IPS DF 6.9 (cell line): ENCODE measurements around the gene SMAD7.

Experiments
- DNase-seq: peaks from one replicate; pipeline ENCODE4 v3.0.0-alpha.2; 2013; ENCODE audit warnings: low read depth, low spot score
- H3K27ac ChIP-seq: one replicate; pipeline ENCODE4 v1.5.1; 2013; ENCODE audit warnings: low read length, control low read depth
- H3K27me3 ChIP-seq: 2 replicates; pipeline ENCODE4 v1.6.1; 2013; ENCODE audit warnings: mild to moderate bottlenecking, low read length; ENCODE audit not compliant: control insufficient read depth, insufficient read depth
- H3K36me3 ChIP-seq: 2 replicates; pipeline ENCODE4 v1.6.1; 2013; ENCODE audit warnings: low read length; ENCODE audit not compliant: control insufficient read depth, insufficient read depth
- H3K4me1 ChIP-seq: 2 replicates; pipeline ENCODE4 v1.6.1; 2013; ENCODE audit warnings: low read length; ENCODE audit not compliant: control insufficient read depth, insufficient read depth
- H3K4me3 ChIP-seq: 2 replicates; pipeline ENCODE4 v1.5.1; 2013; ENCODE audit warnings: mild to moderate bottlenecking, low read length
- H3K9me3 ChIP-seq: 2 replicates; pipeline ENCODE4 v1.6.1; 2013; ENCODE audit warnings: low read length, inconsistent platforms; ENCODE audit not compliant: control insufficient read depth, insufficient read depth
- WGBS: extraction: QIAGEN DNeasy Blood & Tissue Kit; methylation state at CpG from one replicate; pipeline ENCODE4 v1.1.7; 2013; ENCODE audit warnings: mixed read lengths, missing lambda C conversion rate; ENCODE audit not compliant: insufficient read length, insufficient coverage; 5-methylcytosine and 5-hydroxymethylcytosine counted together

Gene SMAD7

DNA sequence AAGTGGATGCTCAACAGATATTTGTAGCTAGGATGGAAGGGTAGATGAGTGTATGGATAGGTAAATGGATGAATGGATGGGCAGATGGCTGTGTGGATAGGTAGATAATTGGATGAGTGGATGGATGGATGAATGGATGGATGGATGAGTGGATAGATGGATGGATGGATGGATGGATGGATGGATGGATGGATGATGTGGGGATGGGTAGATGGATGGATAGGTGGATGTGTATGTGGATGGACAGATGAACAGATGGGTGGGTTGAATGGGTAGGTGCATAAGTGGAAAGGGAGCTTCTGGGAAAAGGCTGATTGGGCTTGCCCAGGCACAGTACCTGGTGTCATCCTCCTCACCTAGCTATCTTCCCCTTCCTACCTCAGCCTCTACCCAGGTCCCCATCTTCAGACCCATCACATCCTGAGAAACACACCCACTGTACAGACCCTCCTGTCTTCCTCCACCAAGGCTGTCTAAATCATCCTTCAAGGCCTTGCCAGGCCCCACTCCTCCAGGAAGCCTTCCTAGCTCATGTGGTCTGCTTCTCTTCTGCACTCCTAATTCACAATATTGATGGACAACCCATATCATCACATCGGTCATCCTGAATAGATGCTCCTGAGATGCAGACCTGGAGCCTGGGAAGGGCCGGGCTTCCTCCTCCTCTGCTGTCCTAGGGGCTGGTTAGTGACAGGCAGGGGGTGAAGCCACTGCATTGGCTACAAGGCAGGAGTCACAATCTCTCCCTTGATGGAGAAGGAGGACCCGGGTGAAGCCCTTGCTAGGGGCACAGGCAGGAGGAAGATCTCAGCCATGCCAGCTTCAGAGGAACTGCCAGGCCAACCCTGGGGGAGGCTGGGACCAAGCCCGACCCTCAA, 49.4 kb downstream of the SMAD7 start:
- WGBS: no CpG with 5 or more reads among the region's 4 CpGs
- H3K9me3 ChIP-seq: no peaks in the 10 kb centered on the region
- H3K27ac ChIP-seq: no peak overlapping the region
- no peaks in the 10 kb centered on the region for H3K36me3 ChIP-seq
- H3K4me1 ChIP-seq: no peaks in the 10 kb centered on the region
- DNase-seq: no peak
- H3K4me3 ChIP-seq: no peak overlapping the region
- H3K27me3 ChIP-seq: no peaks in the 10 kb centered on the region

DNA sequence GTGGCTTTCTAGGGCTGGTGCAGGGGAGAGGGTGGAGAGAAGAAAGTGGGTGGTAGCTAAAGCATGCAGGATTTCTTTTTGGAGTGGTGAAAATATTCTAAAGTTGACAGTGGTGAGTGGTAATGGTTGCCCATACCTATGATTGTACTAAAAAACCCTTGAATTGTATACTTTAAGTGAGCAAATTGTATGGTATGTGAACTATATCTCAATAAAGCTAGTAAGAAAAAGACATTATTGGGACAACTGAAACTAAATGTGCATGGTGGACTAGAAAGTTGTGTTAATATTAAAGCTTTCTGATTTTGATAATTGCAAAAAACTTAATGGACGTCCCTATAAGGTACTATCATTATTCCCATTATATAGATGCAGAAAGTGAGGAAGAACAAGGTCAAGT, 50.3 kb downstream of the SMAD7 start:
- Histone ChIP-seq H3K27ac (no peak overlapping the region), H3K9me3 (no peaks in the 10 kb centered on the region), H3K27me3 (no peaks in the 10 kb centered on the region), H3K36me3 (no peaks in the 10 kb centered on the region), H3K4me1 (no peaks in the 10 kb centered on the region), H3K4me3 (no peak overlapping the region)
- DNase-seq: no peak
- no CpG with 5 or more reads among the region's 1 CpG for WGBS

DNA sequence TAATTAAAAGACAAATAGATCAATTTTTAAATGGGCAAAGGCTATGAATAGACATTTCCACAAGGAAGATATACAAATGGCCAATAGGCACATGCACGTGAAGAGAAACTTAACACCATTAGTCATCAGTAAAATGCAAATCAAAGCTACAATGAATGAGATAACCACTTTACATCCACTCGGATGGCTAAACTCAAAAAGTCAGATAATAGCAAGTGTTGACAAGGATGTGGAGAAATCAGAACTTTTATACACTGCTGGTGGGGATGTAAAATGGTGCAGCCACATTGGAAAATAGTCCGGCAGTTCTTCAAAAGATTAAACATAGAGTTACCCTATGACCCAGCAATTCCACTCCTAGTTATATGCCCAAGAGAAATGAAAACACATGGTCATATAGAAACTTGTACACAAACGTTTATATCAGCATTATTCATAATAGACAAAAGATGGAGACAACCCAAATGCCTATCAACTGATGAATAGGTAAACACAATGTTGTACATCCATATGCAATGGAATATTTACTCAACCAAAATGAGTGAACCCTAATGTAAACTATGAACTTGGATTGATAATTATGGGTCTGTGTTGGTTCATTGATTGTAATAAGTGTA, 51.1 kb downstream of the SMAD7 start:
- no peaks in the 10 kb centered on the region for H3K4me1 ChIP-seq

DNA sequence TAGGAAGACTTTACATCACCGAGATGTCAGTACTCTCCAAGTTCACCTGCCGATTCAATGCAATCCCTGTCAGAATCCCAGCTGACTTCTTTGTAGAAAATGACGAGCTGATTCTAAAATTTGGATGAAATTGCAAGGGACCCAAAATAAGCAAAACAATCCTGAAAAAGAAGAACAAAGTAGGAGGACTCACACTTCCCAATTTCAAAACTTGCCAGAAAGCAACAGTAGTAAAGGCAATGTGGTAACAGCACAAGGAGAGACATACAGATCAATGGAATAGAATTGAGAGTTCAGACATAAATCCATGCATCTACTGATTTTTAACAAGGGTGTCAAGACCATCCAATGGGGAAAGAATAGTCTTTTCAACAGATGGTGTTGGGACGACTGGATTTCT, 52.2 kb downstream of the SMAD7 start:
- Histone ChIP-seq H3K27ac (no peak overlapping the region), H3K4me3 (no peak overlapping the region), H3K36me3 (no peaks in the 10 kb centered on the region), H3K27me3 (no peaks in the 10 kb centered on the region), H3K4me1 (no peaks in the 10 kb centered on the region), H3K9me3 (no peaks in the 10 kb centered on the region)
- WGBS: no CpG with 5 or more reads among the region's 4 CpGs
- DNase-seq: no peak

More for the DNA sequence above, 51.1 kb downstream of the SMAD7 start:
- WGBS: no CpG with 5 or more reads among the region's 4 CpGs
- Histone ChIP-seq H3K4me3 (no peak overlapping the region), H3K27me3 (no peaks in the 10 kb centered on the region), H3K9me3 (no peaks in the 10 kb centered on the region), H3K27ac (no peak overlapping the region), H3K36me3 (no peaks in the 10 kb centered on the region)
- DNase-seq: no peak

DNA sequence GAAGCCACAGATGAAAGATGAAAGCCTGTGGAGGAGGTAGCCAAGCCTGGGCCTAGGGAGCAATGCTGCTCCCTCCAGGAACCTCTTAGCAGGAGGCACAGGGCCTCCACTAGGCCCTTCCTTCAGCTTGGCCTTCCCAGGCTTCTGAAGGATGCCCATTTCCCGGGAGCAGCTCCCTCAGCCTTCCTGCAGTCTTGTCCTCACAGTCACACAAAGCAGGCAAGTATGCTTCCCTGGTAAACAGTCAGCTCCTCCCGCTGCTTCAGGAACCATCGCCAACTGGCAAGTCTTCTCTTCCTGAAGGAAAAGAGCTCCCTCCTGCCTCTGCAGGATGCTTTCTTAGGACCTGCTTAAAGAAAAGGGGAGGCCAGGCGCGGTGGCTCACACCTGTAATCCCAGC, 53.2 kb downstream of the SMAD7 start:
- no CpG with 5 or more reads among the region's 5 CpGs for WGBS
- Histone ChIP-seq H3K4me1 (no peaks in the 10 kb centered on the region), H3K36me3 (no peaks in the 10 kb centered on the region), H3K4me3 (no peak overlapping the region), H3K27me3 (no peaks in the 10 kb centered on the region), H3K9me3 (no peaks in the 10 kb centered on the region), H3K27ac (no peak overlapping the region)
- DNase-seq: no peak

DNA sequence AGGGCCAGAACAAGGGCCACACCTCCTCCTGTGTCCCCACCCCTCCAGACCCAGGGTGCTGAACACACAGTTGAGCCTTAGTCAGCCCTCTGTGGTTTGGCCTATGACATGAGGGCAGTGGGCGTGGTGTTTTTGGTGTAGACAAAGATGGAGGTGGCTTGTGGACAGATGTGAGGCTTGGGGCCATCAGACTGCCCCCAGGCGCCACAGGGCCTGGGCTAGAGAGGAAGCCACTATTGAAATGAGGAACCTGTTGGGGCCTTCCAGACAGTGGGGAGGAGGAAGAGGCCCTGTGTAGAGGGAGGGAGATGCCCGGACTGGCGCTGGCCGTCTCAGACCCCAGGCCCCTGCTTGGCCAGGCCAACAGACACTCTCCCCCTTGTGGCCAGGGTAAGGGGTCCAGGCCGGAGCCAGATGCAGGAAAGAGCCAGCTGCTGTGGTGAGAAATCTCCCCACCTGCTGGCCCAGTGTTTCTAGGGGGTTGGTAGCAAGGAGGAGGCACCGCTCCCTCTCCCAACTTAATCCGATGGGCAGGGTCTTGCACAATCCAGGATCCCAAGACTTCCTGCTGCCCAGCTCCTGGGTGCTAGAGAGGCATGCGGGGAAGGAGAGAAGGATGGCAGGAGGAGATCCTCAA, 53.8 kb downstream of the SMAD7 start:
- WGBS: no CpG with 5 or more reads among the region's 9 CpGs

GRCh38 chr18:48896326-48896874, 54.4 kb downstream of the SMAD7 start:
- H3K4me1 ChIP-seq: no peaks in the 10 kb centered on the region
- no peak overlapping the region for H3K4me3 ChIP-seq
- DNase-seq: no peak
- H3K36me3 ChIP-seq: no peaks in the 10 kb centered on the region
- WGBS: no CpG with 5 or more reads among the region's 8 CpGs
- H3K9me3 ChIP-seq: no peaks in the 10 kb centered on the region
- H3K27ac ChIP-seq: no peak overlapping the region
- H3K27me3 ChIP-seq: no peaks in the 10 kb centered on the region

More for the DNA sequence above, 53.8 kb downstream of the SMAD7 start:
- no peaks in the 10 kb centered on the region for H3K27me3 ChIP-seq
- no peaks in the 10 kb centered on the region for H3K4me1 ChIP-seq
- H3K36me3 ChIP-seq: no peaks in the 10 kb centered on the region
- H3K4me3 ChIP-seq: no peak overlapping the region
- H3K9me3 ChIP-seq: no peaks in the 10 kb centered on the region
- DNase-seq: no peak
- H3K27ac ChIP-seq: no peak overlapping the region

GRCh38 chr18:48894799-48895346, 55.9 kb downstream of the SMAD7 start:
- H3K36me3 ChIP-seq: no peaks in the 10 kb centered on the region
- H3K27ac ChIP-seq: no peak overlapping the region
- no peaks in the 10 kb centered on the region for H3K27me3 ChIP-seq
- DNase-seq: no peak
- no peak overlapping the region for H3K4me3 ChIP-seq
- H3K9me3 ChIP-seq: no peaks in the 10 kb centered on the region
- no CpG with 5 or more reads among the region's 5 CpGs for WGBS
- no peaks in the 10 kb centered on the region for H3K4me1 ChIP-seq

GRCh38 chr18:48893608-48894600, 56.9 kb downstream of the SMAD7 start:
- H3K4me3 ChIP-seq: no peak overlapping the region
- DNase-seq: no peak
- no peak overlapping the region for H3K27ac ChIP-seq
- H3K27me3 ChIP-seq: no peaks in the 10 kb centered on the region
- H3K9me3 ChIP-seq: no peaks in the 10 kb centered on the region
- peaks cover 4% of the 10 kb centered on the region; the same call in 1 of the 2 replicates for H3K4me1 ChIP-seq
- WGBS: no CpG with 5 or more reads among the region's 25 CpGs
- no peaks in the 10 kb centered on the region for H3K36me3 ChIP-seq
